AG10803 (cell line): ENCODE results near the gene AHRR.
"Not testable (repeated sequence)": the region's sequence is repeated elsewhere in the genome, so short reads cannot be mapped to it uniquely, and the experiment has no call there.

Experiments used
- DNase-seq: peaks from one replicate; pipeline ENCODE4 v3.0.0; 2010; ENCODE audit warnings: low read depth
- H3K4me3 ChIP-seq: 2 replicates; pipeline ENCODE4 v1.5.1; 2011; ENCODE audit warnings: mild to moderate bottlenecking, low read length, control low read depth
- CTCF ChIP-seq: conservative IDR thresholded peaks from 2 replicates; pipeline ENCODE4 v1.5.1; 2011; ENCODE audit warnings: mild to moderate bottlenecking, low read length, control low read depth, inconsistent platforms

AHRR gene

DNA sequence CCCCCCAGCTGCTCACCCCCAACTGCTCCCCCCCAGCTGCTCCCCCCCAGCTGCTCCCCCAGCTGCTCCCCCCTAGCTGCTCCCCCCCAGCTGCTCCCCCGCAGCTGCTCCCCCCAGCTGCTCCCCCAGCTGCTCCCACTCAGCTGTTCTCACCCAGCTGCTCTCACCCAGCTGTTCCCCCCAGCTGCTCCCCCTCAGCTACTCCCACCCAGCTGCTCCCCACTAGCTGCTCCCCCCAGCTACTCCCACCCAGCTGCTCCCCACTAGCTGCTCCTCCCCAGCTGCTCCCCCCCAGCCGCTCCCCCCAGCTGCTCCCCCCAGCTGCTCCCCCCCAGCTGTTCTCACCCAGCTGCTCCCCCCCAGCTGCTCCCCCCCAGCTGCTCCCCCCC is 22.8 kb upstream of the AHRR start:
- TF ChIP-seq CTCF: no peak
- H3K4me3 ChIP-seq: no peak overlapping the region
- DNase-seq: no peak

DNA sequence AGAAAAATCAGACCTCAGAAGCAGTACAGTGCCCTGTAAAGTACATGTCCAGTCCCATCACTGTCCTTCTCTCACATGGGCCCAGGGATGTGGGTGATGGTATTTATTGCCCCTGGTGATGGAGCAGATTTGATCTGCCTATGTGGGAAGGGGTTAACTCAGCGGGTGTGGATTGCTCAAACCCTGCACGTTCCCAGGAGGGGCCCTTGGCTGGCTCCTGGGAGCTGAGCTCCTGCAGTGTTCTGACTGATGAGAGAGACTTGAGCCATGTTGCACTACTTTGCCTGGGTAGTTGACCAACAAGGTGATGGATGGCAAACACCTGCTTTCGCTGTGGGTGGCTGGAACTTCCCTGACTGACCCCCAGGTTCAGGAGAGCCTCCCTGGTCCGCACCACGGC is 21.6 kb upstream of the AHRR start:
- not testable (repeated sequence) for H3K4me3 ChIP-seq, DNase-seq

DNA sequence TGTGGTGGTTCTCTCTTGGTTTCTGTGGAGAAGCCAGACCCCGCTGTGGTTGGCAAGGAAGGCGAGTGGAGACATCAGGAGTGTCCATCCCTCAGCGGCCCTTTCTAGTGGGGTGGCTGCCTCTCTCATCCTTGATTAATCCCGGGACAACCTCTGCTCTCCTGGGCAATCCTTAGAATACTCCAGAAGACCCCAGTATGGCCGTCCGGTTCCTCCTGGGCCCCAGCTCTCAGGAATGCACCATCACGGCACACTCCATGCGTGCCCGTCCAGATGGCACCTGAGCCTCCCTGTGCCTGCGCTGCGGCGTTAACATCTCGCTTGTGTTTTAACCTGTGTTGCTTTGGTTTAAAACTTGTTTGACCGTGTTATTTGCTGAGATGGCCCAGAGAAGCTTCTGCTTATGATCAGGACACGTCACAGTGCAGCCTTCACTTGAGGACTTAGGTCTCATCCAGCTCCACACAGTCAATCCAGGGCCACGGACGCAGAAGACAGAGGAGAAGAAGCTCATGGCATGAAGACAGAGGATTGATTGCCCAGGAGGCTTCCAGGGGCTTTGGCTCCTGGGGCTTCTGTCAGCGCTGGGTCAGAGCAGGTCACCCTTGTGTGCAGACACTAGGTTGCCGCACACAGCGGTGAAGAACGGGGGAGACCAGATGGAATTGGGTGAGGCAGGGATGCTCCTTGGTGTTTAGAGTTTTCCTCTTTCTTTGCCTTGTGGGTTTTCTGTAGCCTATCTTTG is 20.7 kb upstream of the AHRR start:
- H3K4me3 ChIP-seq, DNase-seq: not testable (repeated sequence)

DNA sequence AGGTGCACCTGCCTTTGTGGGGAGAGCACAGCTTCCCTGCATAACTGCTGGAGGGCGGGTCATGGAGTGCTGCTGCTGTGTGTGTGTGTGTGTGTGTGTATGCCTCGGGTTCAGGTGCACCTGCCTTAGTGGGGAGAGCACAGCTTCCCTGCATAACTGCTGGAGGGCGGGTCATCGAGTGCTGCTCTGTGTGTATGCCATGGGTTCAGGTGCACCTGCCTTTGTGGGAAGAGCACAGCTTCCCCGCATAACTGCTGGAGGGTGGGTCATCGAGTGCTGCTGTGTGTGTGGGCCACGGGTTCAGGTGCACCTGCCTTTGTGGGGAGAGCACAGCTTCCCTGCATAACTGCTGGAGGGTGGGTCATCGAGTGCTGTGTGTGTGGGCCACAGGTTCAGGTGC is 19.1 kb upstream of the AHRR start:
- DNase-seq, H3K4me3 ChIP-seq: not testable (repeated sequence)

- DNase-seq: no peak
- TF ChIP-seq CTCF: no peak
- no peak overlapping the region for H3K4me3 ChIP-seq
Observed at GRCh38 chr5:302966-303365, 18.5 kb upstream of the AHRR start.

DNA sequence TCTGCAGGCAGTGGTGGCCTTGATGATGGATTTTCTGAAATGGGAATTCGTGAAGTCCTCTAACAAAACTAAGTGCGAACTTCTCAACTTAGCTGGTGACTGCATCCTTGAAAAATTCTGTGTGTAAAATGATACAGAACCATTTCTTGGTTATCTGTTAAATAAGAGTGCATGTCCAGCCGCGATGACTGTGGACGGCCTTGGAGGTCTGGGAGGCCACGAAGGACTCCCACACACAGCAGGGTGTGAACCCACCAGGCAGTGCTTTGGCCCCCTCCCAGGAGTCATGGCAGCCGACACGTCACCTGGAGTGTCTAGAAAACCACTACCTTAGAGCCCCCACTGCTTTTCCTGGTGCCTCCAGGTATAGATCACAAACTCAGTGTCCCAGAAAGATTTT is 17.8 kb upstream of the AHRR start:
- not testable (repeated sequence) for DNase-seq, H3K4me3 ChIP-seq

- TF ChIP-seq CTCF: no peak
- DNase-seq: no peak
- H3K4me3 ChIP-seq: no peak overlapping the region
Observed at GRCh38 chr5:305050-305449, 16.5 kb upstream of the AHRR start.

DNA sequence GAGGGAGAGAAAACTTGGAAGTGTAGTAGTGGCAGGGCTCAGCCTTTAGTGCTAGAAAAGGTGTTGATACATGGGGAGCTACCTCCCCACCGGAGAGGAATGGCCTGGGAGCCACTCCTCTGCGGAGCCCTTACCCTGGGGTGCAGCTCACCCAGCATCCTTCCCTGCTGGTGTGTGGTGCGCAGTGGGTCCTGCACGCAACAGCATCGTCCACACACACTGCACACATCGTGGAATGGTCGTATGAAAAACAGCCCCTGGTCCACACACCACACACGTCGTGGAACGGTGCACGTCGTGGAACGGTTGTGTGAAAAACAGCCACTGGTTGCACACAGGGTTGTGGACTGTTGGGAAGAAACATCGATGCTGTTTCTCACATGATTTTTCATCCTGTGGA is 16.1 kb upstream of the AHRR start:
- no peak overlapping the region for H3K4me3 ChIP-seq
- no peak for DNase-seq
- no peak for TF ChIP-seq CTCF

GRCh38 chr5:306011-306805 is 15.3 kb upstream of the AHRR start:
- H3K4me3 ChIP-seq: no peak overlapping the region
- no peak for TF ChIP-seq CTCF
- DNase-seq: no peak
